Ovary (tissue), 3 donors: Measurements from ENCODE around the gene MTERF4.

Experiments used
- POLR2A ChIP-seq: fragments of 450-650 bp; IDR thresholded peaks from one replicate; pipeline ENCODE4 v1.6.1; 2017; ENCODE audit warnings: antibody characterized with exemption, mild to moderate bottlenecking, moderate library complexity
- TF ChIP-seq, protein P1 (sequence below), 3 donors: fragments of 450-650 bp in 2 of 3; fragments of 200-600 bp in 1 of 3; IDR thresholded peaks; one replicate each; pipeline versions ENCODE4 v1.5.1 to v1.8.0; 2016 to 2022; ENCODE audit warnings: antibody characterized with exemption in 3 of 3, mild to moderate bottlenecking in 1 of 3
- donor health status: DM: no; HTN: no; CAD: no.

DNA sequence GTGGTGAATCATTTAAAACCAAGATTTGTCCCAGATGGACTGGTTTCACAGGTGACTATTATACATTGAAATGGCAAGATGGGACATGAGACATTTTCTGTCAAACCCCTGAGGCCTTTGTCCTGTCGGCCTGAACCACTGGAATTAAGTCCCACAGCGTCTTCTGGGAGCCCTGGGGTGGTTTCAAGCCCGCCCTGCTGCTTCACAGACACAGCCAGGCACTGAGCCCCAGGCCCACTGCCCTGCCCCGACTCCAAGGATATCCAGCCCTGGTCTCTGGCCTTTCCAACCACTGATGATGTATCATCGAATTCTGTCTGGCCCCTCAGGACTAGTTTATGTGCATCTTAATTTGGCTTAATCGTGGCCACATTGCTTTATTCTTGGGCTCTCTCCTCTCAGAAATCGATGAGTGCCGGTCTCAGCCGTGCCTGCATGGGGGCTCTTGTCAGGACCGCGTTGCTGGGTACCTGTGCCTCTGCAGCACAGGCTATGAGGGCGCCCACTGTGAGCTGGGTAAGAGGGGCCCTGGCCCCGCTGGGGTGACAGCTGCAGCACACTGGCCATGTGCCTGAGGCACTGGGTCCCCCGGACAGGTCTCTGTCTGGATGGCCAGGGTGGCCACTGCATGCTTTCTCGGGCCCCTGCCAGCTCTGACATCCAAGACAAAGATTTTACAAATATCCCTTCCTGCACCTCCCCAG is 39.5 kb downstream of the MTERF4 start:
- TF ChIP-seq, protein P1, sequence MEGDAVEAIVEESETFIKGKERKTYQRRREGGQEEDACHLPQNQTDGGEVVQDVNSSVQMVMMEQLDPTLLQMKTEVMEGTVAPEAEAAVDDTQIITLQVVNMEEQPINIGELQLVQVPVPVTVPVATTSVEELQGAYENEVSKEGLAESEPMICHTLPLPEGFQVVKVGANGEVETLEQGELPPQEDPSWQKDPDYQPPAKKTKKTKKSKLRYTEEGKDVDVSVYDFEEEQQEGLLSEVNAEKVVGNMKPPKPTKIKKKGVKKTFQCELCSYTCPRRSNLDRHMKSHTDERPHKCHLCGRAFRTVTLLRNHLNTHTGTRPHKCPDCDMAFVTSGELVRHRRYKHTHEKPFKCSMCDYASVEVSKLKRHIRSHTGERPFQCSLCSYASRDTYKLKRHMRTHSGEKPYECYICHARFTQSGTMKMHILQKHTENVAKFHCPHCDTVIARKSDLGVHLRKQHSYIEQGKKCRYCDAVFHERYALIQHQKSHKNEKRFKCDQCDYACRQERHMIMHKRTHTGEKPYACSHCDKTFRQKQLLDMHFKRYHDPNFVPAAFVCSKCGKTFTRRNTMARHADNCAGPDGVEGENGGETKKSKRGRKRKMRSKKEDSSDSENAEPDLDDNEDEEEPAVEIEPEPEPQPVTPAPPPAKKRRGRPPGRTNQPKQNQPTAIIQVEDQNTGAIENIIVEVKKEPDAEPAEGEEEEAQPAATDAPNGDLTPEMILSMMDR (IDR thresholded peaks at IDR 0.05), result no peak
- TF ChIP-seq POLR2A, result no peak
